ENCODE measurements around the gene CES4A. TPM values are rescaled to one million over a fixed set of nuclear protein-coding genes. Genes with fewer than 3 reads are reported as not detected.

The CES4A gene
- total and polyA plus RNA-seq, 2 of the 13 experiments (the other 11 are each of a cell fraction or from before 2014, with no cell fraction given): 0.09 to 0.17 TPM

DNA sequence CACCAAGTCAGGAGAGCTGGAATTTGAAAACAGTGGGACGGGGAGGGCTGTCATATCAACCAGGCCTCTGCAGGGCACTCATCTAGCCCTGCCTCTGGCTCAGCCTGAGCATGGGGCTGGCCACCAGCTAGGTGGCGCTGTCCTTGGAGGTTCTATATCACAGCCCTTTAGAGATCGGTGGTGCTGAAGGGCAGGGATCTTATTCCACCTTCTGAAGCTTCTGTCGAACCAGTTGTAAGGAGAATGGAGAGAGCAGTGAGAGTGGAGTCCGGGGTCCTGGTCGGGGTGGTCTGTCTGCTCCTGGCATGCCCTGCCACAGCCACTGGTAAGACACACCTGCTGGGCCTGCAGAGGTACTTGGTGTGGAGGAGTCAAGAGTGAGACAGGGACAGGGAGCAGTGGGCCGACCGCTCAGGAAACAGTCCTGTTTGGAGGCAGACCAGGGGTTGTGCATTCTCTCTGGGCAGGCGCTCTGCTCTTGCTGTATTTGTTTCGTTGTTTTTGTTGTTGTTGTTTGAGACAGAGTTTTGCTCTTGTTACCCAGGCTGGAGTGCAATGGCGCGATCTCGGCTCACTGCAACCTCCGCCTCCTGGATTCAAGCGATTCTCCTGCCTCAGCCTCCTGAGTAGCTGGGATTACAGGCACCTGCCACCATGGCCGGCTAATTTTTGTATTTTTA, 27.2 kb upstream of the CES4A start, which contains the start of gene CES3 (continued):
- TF ChIP-seq, protein P1, sequence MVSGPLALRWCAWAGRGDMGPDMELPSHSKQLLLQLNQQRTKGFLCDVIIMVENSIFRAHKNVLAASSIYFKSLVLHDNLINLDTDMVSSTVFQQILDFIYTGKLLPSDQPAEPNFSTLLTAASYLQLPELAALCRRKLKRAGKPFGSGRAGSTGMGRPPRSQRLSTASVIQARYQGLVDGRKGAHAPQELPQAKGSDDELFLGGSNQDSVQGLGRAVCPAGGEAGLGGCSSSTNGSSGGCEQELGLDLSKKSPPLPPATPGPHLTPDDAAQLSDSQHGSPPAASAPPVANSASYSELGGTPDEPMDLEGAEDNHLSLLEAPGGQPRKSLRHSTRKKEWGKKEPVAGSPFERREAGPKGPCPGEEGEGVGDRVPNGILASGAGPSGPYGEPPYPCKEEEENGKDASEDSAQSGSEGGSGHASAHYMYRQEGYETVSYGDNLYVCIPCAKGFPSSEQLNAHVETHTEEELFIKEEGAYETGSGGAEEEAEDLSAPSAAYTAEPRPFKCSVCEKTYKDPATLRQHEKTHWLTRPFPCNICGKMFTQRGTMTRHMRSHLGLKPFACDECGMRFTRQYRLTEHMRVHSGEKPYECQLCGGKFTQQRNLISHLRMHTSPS (CRISPR knock-in tag; IDR thresholded peaks at IDR 0.05; ENCODE audit: low read depth): no peak; the same call in 1 of the 2 replicates
- TF ChIP-seq ZEB1 (IDR thresholded peaks at IDR 0.05; ENCODE audit: insufficient replicate concordance, low read depth) (no peak), WIZ (CRISPR knock-in tag; IDR thresholded peaks at IDR 0.05) (no peak), ZNF10 (CRISPR knock-in tag; IDR thresholded peaks at IDR 0.05; ENCODE audit: borderline replicate concordance, low read depth) (no peak), RORA (CRISPR knock-in tag; IDR thresholded peaks at IDR 0.05) (no peak), TMF1 (CRISPR knock-in tag; IDR thresholded peaks at IDR 0.05; ENCODE audit: low read depth) (no peak), TEAD2 (CRISPR knock-in tag; IDR thresholded peaks at IDR 0.05) (no peak), ZNF644 (CRISPR knock-in tag; IDR thresholded peaks at IDR 0.05; ENCODE audit: low read depth) (no peak; the same call in 1 of the 2 replicates), ZNF383 (CRISPR knock-in tag; IDR thresholded peaks at IDR 0.05; ENCODE audit: borderline replicate concordance) (no peak), RAD51 (IDR thresholded peaks at IDR 0.05; ENCODE audit: borderline replicate concordance) (no peak), MAF1 (CRISPR knock-in tag; IDR thresholded peaks at IDR 0.05; ENCODE audit: borderline replicate concordance) (no peak), NFKBIZ (CRISPR knock-in tag; IDR thresholded peaks at IDR 0.05) (no peak), SMAD3 (CRISPR knock-in tag; IDR thresholded peaks at IDR 0.05) (peak; percentile 42; the same call in 1 of the 2 replicates), MZF1 (CRISPR knock-in tag; IDR thresholded peaks at IDR 0.05; ENCODE audit: borderline replicate concordance) (no peak), RFX1 (IDR thresholded peaks at IDR 0.05) (no peak), TCF7L2 (IDR thresholded peaks at IDR 0.05; ENCODE audit: low read depth, low read length) (no peak), U2AF1 (optimal IDR thresholded peaks at IDR 0.05; ENCODE audit: low read depth, low read length) (no peak), ZMYM3 (CRISPR knock-in tag; IDR thresholded peaks at IDR 0.05) (peak; percentile 54), ZNF44 (CRISPR knock-in tag; IDR thresholded peaks at IDR 0.05) (no peak), DNMT3B (CRISPR knock-in tag; conservative IDR thresholded peaks at IDR 0.05) (0 out of 2 replicates have a peak, but pooled peaks have one; percentile 61), SMC3 (IDR thresholded peaks at IDR 0.05; ENCODE audit: low read length) (peak; percentile 38; the same call in 1 of the 2 replicates)
- TF ChIP-seq, protein P2, sequence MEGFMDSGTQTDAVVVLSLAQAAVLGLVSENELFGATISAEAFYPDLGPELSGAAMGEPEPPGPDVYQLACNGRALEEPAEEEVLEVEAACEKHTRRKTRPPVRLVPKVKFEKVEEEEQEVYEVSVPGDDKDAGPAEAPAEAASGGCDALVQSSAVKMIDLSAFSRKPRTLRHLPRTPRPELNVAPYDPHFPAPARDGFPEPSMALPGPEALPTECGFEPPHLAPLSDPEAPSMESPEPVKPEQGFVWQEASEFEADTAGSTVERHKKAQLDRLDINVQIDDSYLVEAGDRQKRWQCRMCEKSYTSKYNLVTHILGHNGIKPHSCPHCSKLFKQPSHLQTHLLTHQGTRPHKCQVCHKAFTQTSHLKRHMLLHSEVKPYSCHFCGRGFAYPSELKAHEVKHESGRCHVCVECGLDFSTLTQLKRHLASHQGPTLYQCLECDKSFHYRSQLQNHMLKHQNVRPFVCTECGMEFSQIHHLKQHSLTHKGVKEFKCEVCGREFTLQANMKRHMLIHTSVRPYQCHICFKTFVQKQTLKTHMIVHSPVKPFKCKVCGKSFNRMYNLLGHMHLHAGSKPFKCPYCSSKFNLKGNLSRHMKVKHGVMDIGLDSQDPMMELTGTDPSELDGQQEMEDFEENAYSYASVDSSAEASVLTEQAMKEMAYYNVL (CRISPR knock-in tag; IDR thresholded peaks at IDR 0.05; ENCODE audit: borderline replicate concordance): 0 out of 2 replicates have a peak, but pooled peaks have one; percentile 33
- TF ChIP-seq, protein P3, sequence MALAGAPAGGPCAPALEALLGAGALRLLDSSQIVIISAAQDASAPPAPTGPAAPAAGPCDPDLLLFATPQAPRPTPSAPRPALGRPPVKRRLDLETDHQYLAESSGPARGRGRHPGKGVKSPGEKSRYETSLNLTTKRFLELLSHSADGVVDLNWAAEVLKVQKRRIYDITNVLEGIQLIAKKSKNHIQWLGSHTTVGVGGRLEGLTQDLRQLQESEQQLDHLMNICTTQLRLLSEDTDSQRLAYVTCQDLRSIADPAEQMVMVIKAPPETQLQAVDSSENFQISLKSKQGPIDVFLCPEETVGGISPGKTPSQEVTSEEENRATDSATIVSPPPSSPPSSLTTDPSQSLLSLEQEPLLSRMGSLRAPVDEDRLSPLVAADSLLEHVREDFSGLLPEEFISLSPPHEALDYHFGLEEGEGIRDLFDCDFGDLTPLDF (CRISPR knock-in tag; IDR thresholded peaks at IDR 0.05): no peak
- TF ChIP-seq, protein P4, sequence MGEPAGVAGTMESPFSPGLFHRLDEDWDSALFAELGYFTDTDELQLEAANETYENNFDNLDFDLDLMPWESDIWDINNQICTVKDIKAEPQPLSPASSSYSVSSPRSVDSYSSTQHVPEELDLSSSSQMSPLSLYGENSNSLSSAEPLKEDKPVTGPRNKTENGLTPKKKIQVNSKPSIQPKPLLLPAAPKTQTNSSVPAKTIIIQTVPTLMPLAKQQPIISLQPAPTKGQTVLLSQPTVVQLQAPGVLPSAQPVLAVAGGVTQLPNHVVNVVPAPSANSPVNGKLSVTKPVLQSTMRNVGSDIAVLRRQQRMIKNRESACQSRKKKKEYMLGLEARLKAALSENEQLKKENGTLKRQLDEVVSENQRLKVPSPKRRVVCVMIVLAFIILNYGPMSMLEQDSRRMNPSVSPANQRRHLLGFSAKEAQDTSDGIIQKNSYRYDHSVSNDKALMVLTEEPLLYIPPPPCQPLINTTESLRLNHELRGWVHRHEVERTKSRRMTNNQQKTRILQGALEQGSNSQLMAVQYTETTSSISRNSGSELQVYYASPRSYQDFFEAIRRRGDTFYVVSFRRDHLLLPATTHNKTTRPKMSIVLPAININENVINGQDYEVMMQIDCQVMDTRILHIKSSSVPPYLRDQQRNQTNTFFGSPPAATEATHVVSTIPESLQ (CRISPR knock-in tag; conservative IDR thresholded peaks at IDR 0.05): no peak
- TF ChIP-seq, protein P5, sequence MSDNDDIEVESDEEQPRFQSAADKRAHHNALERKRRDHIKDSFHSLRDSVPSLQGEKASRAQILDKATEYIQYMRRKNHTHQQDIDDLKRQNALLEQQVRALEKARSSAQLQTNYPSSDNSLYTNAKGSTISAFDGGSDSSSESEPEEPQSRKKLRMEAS (IDR thresholded peaks at IDR 0.05): no peak
